ENCODE results near the gene MTMR12.

MTMR12 gene

GRCh38 chr5:32332966-32333365 is 20.2 kb upstream of the MTMR12 start:
- no peak for TF ChIP-seq CTCF (conservative IDR thresholded peaks at IDR 0.05; ENCODE audit: low read length)
- H3K4me3 ChIP-seq (ENCODE audit: low read length), result no peak overlapping the region
- no peak for DNase-seq (ENCODE audit: low read depth)

GRCh38 chr5:32332361-32332760 is 19.6 kb upstream of the MTMR12 start:
- no peak for DNase-seq (ENCODE audit: low read depth)
- no peak overlapping the region for H3K4me3 ChIP-seq (ENCODE audit: low read length)
- no peak for TF ChIP-seq CTCF (conservative IDR thresholded peaks at IDR 0.05; ENCODE audit: low read length)

- TF ChIP-seq CTCF (conservative IDR thresholded peaks at IDR 0.05; ENCODE audit: low read length), result no peak
- no peak for DNase-seq (ENCODE audit: low read depth)
- no peak overlapping the region for H3K4me3 ChIP-seq (ENCODE audit: low read length)
Observed at GRCh38 chr5:32331935-32332274, 19.2 kb upstream of the MTMR12 start.

GRCh38 chr5:32331217-32331934 is 18.6 kb upstream of the MTMR12 start:
- no peak for DNase-seq (ENCODE audit: low read depth)
- TF ChIP-seq CTCF (conservative IDR thresholded peaks at IDR 0.05; ENCODE audit: low read length), result no peak

GRCh38 chr5:32330126-32330971 is 17.6 kb upstream of the MTMR12 start:
- no peak for DNase-seq (ENCODE audit: low read depth)
- H3K4me3 ChIP-seq (ENCODE audit: low read length), result no peak overlapping the region
- TF ChIP-seq CTCF (conservative IDR thresholded peaks at IDR 0.05; ENCODE audit: low read length), result no peak

More at GRCh38 chr5:32331217-32331934, 18.6 kb upstream of the MTMR12 start:
- H3K4me3 ChIP-seq (ENCODE audit: low read length), result no peak overlapping the region

GRCh38 chr5:32329395-32329834 is 16.7 kb upstream of the MTMR12 start:
- no peak overlapping the region for H3K4me3 ChIP-seq (ENCODE audit: low read length)
- peak; percentile 83 for TF ChIP-seq CTCF (conservative IDR thresholded peaks at IDR 0.05; ENCODE audit: low read length)
- peak; percentile 63 for DNase-seq (ENCODE audit: low read depth)

All from AG10803 (cell line).